ENCODE results near the gene NAXD.

DNA sequence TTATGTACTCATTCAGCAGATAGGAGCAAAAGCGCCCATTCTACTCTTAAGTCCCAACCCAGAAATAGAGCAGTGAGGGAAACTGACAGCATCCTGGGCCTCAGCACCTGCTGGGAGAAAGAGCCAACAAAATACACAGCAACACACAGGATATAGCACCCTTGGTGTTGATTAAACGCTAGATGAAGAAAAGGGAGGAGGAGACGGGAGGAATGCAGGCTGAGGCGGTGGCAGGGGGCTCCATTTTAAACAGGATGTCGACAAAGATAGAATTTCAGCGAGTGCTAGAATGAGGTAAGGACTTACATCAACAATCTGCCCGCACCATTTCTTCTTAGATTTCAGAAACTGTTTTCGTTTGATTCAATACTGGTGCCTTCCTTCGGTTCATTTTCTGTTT, 49.2 kb upstream of the NAXD start:
- TF ChIP-seq CTCF (conservative IDR thresholded peaks at IDR 0.05; ENCODE audit: low read depth in 2 of 2) (no peak), EZH2phosphoT487 (IDR thresholded peaks at IDR 0.05; ENCODE audit: unreplicated experiment) (no peak), EZH2 (IDR thresholded peaks at IDR 0.05; ENCODE audit: low read depth, unreplicated experiment) (no peak), POLR2AphosphoS5 (IDR thresholded peaks at IDR 0.05; ENCODE audit: low read depth) (no peak), REST (IDR thresholded peaks at IDR 0.05; ENCODE audit: unreplicated experiment) (no peak), JUNB (IDR thresholded peaks at IDR 0.05; ENCODE audit: unreplicated experiment) (no peak), ZNF331 (CRISPR knock-in tag; IDR thresholded peaks at IDR 0.05; ENCODE audit: low read depth) (no peak)
- TF ChIP-seq, protein P1, sequence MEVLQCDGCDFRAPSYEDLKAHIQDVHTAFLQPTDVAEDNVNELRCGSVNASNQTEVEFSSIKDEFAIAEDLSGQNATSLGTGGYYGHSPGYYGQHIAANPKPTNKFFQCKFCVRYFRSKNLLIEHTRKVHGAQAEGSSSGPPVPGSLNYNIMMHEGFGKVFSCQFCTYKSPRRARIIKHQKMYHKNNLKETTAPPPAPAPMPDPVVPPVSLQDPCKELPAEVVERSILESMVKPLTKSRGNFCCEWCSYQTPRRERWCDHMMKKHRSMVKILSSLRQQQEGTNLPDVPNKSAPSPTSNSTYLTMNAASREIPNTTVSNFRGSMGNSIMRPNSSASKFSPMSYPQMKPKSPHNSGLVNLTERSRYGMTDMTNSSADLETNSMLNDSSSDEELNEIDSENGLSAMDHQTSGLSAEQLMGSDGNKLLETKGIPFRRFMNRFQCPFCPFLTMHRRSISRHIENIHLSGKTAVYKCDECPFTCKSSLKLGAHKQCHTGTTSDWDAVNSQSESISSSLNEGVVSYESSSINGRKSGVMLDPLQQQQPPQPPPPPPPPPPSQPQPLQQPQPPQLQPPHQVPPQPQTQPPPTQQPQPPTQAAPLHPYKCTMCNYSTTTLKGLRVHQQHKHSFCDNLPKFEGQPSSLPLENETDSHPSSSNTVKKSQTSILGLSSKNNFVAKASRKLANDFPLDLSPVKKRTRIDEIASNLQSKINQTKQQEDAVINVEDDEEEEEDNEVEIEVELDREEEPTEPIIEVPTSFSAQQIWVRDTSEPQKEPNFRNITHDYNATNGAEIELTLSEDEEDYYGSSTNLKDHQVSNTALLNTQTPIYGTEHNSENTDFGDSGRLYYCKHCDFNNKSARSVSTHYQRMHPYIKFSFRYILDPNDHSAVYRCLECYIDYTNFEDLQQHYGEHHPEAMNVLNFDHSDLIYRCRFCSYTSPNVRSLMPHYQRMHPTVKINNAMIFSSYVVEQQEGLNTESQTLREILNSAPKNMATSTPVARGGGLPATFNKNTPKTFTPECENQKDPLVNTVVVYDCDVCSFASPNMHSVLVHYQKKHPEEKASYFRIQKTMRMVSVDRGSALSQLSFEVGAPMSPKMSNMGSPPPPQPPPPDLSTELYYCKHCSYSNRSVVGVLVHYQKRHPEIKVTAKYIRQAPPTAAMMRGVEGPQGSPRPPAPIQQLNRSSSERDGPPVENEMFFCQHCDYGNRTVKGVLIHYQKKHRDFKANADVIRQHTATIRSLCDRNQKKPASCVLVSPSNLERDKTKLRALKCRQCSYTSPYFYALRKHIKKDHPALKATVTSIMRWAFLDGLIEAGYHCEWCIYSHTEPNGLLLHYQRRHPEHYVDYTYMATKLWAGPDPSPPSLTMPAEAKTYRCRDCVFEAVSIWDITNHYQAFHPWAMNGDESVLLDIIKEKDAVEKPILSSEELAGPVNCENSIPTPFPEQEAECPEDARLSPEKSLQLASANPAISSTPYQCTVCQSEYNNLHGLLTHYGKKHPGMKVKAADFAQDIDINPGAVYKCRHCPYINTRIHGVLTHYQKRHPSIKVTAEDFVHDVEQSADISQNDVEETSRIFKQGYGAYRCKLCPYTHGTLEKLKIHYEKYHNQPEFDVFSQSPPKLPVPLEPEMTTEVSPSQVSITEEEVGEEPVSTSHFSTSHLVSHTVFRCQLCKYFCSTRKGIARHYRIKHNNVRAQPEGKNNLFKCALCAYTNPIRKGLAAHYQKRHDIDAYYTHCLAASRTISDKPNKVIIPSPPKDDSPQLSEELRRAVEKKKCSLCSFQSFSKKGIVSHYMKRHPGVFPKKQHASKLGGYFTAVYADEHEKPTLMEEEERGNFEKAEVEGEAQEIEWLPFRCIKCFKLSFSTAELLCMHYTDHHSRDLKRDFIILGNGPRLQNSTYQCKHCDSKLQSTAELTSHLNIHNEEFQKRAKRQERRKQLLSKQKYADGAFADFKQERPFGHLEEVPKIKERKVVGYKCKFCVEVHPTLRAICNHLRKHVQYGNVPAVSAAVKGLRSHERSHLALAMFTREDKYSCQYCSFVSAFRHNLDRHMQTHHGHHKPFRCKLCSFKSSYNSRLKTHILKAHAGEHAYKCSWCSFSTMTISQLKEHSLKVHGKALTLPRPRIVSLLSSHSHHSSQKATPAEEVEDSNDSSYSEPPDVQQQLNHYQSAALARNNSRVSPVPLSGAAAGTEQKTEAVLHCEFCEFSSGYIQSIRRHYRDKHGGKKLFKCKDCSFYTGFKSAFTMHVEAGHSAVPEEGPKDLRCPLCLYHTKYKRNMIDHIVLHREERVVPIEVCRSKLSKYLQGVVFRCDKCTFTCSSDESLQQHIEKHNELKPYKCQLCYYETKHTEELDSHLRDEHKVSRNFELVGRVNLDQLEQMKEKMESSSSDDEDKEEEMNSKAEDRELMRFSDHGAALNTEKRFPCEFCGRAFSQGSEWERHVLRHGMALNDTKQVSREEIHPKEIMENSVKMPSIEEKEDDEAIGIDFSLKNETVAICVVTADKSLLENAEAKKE (CRISPR knock-in tag; IDR thresholded peaks at IDR 0.05), result no peak

Data from GM23338 (cell line).